Measurements from ENCODE around the gene FHIT.

GRCh38 chr3:60983906-60984305 is 267.3 kb downstream of the FHIT start:
- TF ChIP-seq CTCF (IDR thresholded peaks at IDR 0.05; ENCODE audit: low read depth, low read length, poor library complexity, severe bottlenecking) (no peak), EZH2phosphoT487 (IDR thresholded peaks at IDR 0.05; ENCODE audit: borderline replicate concordance, low read length) (no peak)
